SK-MEL-5 (cell line): ENCODE data around the gene PRDX2. TPM values are rescaled to one million over a fixed set of nuclear protein-coding genes. Genes with fewer than 3 reads are reported as not detected.
"Not testable (repeated sequence)": the region's sequence is repeated elsewhere in the genome, so short reads cannot be mapped to it uniquely, and the experiment has no call there.

Source experiments
- DNase-seq: peaks from one replicate; pipeline ENCODE4 v3.0.0-alpha.2; 2016; ENCODE audit warnings: low read depth, low spot score
- in situ Hi-C: cut with HindIII; loops from 2 replicates; pipeline ENCODE4 v1.10.0; 2016; ENCODE audit warnings: low sequenced_read_pairs, high pct_unique_total_duplicates, low pct_unique_long_range_greater_than_20kb
- polyA plus RNA-seq, 2 experiments: library from polyadenylated mRNA; depleted of rRNA; stranded (reverse); fragments of >200 nt; gene quantifications; 2 replicates each; pipeline ENCODE4 v1.2.3, GENCODE V29; 2015
- total RNA-seq: library from RNA; depleted of rRNA; stranded (reverse); fragments of >200 nt; shearing (Covaris generic); gene quantifications from 2 replicates; pipeline ENCODE4 v1.2.3, GENCODE V29; 2014; rRNA removed

PRDX2 gene
- total RNA-seq = not detected in 2 replicates
- 0.96 TPM in 1 of 2 replicates, not detected in the other for polyA plus RNA-seq (2015; cell fraction: cytosol; rRNA removed)
- not detected in 2 replicates for polyA plus RNA-seq (2015; cell fraction: nucleus; rRNA removed)

DNA sequence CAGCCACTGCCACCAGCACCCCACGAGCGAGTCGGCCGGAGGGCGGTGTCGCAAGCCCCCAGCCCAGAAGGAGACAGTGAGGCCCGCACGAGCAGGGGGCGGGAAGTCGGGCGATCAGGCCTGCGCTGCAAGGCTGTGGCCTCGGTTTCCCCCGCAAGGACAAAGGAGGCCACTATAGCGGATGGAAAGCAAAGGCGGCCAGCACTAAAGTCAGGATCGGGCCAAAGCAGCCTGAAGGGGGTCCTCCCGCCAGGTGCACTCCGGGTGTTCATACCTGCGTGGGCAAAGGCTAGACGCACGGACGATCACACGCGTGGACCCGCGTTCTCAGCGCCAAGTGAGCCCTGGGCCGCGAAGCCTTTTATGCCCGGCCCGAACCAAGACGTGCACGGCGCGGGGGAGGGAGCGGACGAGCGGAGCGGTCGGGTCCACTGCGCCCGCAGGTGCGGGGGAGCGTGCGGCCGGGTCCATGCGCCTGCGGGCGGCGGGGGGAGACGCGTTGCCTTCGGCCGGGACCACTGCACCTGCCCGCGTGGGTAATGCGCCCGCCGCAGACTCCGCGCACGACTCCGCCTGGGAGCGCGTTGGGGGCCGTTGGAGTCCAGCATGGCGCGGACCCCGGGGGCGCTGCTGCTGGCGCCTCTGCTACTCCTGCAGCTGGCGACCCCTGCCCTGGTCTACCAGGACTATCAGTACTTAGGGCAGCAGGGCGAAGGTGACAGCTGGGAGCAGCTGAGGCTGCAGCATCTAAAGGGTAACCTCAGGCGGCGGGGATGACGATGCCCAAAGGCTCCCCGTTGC is at the start of gene PRDX2, which contains the start of gene THSD8:
PRDX2 (minus strand) TSS at position 335 of the 801 bp plus-strand sequence. CDS start 539 bp downstream, outside the sequence.
THSD8 (plus strand) TSS at position 604 of the 801 bp plus-strand sequence; CDS start at position 607, 3 bp downstream.
- in situ Hi-C loops = no loop called here
- DNase-seq = no peak

DNA sequence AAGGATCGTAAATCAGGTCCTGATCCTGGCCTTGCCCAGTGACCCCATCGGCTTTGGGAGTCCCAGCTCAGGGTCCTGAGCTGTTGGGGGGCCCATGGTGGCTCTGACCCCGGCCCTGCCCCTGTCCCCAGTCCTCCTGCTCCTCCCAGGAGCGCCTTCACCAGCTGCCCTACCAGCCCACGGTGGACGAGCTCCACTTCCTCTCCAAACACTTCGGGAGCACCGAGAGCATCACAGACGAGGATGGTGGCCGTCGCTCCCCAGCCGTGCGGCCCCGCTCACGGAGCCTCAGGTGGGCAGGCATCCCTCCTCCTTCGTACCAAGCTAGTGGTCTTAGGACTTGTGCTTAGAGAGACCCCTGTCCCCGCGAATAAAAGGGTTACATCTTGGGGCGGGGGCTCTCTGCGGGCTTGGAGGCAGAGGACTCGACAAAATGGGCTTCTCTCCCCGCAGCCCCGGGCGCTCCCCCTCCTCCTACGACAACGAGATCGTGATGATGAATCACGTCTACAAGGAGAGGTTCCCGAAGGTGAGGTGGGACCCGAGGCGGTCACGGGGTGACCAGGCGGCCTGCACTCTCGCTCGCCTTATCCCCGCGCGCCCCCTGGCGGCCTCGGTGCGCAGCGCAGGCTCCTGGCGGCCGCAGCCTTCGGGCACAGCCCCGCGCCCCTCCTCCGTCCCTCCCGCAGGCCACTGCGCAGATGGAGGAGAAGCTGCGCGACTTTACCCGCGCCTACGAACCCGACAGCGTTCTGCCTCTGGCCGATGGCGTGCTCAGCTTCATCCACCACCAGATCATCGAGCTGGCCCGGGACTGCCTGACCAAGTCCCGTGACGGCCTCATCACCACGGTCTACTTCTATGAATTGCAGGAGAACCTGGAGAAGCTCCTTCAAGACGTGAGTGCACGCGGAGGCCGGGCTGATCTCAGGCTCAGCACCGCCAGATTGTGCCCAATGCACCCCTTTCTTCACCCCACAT is 45.8 kb upstream of the PRDX2 start:
- in situ Hi-C loops = no loop called here
- DNase-seq = peak; percentile 86

DNA sequence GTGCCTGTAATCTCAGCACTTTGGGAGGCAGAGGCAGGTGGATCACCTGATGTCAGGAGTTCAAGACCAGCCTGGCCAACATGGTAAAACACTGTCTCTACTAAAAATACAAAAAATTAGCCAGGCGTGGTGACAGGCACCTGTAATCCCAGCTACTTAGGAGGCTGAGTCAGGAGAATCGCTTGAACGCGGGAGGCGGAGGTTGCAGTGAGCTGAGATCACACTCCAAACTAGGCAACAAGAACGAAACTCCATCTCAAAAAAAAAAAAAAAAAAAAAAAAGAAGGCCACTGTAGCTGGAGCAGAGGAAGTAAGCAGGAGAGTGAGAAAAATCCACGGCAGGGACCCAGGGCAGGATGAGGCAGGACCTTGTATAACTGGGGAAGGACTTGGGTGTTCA is 45.0 kb upstream of the PRDX2 start:
- in situ Hi-C loops, DNase-seq: not testable (repeated sequence)

DNA sequence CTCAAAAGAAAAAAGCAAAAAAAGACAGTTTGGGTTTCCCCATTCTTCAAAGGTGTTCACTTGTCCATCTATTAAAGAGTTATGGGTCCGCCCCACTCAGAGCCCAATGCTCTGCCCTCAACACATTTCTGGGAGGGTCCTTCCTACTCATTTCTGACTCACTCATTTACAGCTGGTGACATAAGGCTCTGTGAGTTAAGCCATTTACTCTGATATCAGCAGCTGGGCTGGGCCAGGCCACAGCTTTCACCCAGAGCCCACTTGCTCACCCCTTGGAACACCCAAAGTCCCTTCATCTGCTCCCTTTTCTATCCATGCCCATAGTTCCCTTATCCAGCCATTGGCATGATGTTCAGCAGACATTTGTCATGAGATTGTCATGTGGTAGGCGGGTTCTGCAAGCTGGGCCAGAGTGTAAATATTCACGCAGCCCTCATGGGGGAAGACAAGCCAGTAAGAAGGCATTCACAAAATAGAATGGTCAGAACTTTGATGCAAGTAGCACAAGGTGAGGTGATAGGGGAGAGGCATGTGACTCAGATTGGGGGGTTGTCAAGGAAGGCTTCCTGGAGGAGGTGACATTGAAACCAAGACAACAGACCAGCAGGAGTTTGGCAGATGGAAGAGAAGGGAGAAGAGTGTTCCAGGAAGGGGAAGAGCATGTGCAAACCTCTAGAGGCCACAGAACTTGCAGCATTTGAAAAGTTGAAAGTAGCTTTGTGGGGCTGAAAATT is 42.6 kb upstream of the PRDX2 start:
- DNase-seq = no peak
- in situ Hi-C loops = no loop called here

DNA sequence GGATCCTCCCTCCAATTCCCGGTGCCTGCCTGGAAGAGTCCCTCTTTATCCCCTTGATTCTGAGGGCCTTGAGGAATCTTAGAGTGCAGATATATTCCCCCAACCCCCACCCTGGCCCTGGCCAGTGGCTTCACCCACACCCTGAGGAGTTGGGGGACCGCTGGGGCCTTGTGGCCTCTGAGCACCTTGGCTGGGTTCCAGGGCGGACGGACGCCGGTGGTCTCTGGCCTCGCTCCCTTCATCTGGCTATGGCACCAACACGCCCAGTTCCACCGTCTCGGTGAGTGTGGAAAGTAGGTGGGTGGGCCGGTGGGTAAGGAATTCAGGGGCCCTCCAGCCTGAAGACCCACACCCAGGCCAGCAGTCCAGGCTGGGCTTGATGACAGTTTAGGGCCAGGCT is 41.7 kb upstream of the PRDX2 start:
- no peak for DNase-seq
- in situ Hi-C loops = no loop called here

DNA sequence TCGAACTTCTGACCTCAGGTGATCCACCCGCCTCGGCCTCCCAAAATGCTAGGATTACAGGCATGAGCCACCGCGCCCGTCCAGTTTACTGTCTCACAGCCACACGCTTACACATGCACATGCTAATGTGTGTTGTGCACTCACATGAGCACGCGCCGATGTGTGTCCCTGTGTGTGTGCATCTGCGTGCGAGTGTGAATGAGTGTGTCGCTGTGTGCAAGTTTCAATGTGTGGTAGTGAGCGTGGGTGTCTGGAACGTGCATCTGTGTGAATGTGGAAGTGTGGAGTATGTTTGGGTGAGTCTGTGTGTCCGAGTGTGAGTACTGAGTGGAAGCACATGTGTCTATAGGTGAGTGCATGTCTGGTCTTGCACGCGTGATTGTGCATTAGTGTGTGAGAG is 40.9 kb upstream of the PRDX2 start:
- in situ Hi-C loops = no loop called here
- DNase-seq = no peak

DNA sequence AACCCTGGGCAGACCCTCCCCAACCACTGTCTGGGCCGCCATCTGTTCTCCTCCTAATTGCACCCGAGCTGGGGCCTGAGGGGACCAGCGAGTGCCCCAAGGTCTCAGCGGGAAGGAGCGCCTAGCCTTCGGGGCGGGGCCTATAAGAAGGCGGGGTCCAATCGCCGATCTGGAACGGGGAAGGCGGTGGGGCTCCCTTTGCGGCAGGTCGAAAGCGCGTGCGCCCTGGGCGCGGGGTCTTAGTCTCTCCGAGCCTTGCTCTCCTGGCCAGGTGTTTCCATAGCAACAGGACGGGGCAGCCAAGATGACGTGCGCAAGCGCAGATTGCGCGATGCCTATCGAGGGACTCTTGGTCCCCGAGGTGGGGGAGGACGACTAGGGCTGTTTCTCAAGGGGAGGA is 39.5 kb upstream of the PRDX2 start:
- DNase-seq = no peak
- in situ Hi-C loops = no loop called here

DNA sequence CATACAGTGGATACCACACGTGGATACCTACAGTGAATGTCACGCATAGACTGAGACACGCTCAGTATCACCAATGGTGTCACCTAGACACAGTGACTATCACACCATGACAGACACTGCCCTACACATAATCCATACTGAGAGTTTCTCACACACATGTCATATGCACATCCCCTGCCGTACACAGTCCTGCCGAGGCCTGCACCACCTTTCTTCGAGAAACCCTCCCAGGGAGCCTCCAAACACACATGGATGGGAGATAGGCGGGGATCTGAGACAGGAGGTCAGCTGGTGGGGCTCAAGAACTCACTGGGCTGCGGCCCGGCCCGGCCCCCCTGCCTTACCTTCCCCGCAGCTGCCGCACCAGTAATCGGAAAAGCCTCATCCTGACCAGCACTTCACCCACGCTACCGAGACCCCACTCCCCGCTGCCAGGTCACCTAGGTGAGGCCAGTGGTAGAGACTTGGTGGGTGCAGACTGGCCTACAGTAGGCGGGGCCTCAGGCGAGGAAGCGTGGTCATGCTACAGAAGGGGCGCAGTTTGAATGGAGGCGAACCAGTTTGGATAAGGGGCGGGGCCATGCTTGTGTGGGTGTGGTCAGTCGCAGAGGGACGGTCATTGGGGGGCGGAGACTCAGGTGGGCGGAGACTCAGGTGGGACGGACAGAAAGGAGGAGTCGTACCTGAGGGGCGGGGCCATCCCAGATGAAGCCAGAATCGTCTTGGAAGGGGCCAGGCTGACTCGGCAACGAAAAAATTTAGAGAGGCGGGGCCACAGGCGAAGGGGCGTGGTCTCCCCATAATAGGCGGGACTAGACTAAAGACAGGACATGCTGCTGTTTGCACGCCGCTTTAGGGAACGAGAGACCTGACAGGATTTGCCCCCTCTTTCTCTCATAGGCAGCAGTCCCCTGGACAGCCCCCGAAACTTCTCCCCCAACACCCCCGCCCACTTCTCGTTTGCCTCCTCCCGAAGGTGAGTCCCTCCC is 38.8 kb upstream of the PRDX2 start:
- in situ Hi-C loops = no loop called here

DNA sequence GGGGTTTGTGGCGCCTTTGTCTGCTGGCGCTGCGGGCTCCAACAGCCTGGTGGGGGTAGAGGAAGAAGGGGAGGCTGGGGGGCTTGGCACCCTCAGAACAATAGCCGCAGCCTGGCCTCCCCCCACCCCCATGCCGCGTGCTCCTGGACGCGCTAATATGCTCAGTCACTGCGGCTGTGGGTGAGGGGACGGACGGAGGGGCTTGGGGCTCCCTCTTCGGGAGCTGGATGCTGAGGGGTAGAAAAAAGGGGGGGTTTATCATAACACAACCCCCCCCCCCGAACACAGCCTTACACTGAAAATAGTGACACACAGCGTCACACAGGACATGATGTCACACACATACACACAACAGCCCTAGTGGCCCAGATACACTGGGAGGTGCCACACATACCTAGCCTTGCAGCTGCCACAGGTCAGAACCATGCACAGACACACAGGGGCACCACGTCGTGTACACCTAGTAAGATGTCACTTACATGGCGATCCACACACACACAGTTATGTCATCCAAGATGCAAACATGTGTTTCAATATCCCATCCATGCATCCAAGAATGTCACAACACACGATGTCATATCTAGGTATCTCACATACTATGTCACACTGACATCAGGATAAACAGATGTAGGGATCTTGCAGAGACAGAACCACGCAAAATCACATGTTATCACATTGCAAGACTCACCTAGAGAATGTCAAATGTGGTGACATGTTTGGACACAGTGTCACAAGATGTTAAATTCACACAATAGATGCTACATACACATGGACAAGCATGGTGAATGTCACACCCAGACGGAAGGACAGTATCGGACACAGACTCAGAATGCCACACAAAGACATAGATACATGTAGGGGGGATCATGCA is 37.5 kb upstream of the PRDX2 start:
- no peak for DNase-seq
- in situ Hi-C loops = no loop called here

More for the DNA sequence above, 38.8 kb upstream of the PRDX2 start:
- DNase-seq = peak; percentile 88

DNA sequence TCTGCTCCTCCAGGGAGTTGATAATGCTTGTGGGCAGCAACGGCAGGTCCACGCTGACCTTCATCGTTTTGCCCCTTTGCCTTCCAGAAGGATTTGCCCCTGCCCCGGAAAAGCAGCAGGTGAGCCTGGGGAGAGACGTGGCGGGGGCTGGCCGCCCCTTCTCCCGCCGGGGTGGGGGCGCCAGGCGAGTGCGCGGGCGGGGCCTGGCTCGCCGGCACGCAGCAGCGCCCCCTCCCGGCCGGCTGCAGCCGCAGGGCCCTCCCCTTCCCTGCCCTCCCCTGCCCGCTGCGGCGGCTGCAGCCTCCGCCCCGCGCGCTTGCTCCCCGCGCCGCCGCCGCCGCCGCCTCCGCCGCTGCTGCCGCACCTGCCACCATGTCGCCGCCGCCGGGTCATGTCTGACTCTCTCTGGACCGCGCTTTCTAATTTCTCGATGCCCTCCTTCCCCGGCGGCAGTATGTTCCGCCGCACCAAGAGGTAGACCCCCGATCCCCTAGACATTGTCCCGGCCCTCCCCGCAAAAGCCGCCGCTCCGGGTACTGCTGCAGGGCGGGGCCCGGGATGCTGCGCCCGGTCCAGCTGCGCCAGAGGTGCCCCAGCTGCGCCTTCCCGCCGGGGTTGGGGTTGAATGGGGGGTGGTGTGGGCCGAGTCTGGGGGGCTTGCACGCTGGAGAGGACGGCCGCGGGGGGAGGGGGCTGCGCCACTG is 36.7 kb upstream of the PRDX2 start, which contains the start of gene MAST1:
MAST1 (plus strand) TSS at position 334 of the 704 bp plus-strand sequence; CDS start at position 392, 58 bp downstream.
- in situ Hi-C loops = no loop called here

DNA sequence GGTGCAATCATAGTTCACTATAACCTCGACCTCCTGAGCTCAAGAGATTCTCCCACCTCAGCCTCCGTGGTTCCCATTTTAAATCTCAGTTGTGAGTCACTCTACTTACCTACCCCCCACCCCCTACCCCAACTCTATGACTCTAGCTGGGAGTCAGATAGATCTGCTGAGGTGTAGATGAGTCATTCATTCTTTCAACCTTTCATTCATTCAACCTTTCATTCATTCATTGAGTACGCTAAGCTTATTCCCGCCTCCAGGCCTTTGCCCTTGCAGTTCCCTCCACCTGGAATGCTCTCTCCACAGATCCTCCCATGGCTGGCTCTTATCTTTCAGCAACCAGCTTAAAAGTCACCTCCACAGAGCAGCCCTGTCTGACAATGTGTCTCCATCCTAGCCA is 35.6 kb upstream of the PRDX2 start:
- no peak for DNase-seq
- in situ Hi-C loops = no loop called here

More for the DNA sequence above, 36.7 kb upstream of the PRDX2 start, which contains the start of gene MAST1:
- peak; percentile 44 for DNase-seq

DNA sequence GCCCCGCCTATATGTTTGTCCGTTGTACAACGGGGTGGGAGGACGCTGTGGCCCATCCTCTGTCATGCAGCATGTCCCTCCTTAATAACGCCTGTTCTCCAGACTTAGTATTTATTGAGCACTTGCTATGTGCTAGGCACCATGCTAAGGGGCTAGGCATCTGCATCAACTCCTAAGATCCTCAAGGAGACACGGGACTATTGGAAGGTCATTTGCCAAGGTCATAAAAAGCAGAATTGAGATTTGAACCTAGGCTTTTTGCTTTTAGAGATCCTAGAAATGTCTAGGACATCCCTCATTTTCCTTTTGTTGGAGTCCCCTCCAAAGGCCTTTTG is 34.9 kb upstream of the PRDX2 start:
- no peak for DNase-seq
- in situ Hi-C loops = no loop called here

DNA sequence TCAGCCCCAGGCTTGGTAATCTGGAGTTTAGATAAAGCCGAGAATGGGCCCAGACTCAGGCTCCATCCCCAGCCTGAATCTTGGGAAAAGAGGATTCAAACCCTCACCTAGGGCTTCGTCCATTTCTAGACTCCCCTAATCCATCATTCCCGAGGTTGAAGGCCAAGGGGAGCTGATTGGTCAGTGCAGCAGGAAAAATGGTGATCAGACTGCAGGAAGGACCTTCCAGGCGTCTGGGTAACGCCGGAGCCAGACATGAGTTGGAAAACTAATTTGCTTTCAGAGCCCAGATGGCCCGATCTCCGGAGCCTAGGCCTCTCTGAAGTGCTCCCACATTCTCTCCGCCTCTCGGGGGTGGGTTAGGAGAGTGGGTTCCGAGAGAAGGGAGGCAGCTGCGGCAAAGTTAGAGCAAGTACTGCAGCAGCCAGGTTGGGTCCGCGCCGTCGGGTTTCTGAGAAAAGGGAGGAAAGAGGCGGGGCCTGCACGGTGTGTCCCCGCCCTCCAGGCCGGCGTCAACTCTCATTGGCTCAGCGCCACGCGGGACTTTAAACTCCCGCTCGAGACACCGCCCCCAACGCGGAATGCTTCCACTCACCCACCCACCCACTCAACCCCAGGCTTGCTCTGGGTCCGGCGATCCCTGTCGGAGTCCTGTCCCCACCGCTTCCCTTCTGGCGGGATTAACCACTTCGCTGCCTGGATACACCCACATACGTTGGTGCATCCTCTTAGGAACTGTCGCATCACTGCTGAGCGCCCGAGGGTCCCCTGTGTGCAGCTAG is 33.6 kb upstream of the PRDX2 start:
- in situ Hi-C loops = no loop called here

DNA sequence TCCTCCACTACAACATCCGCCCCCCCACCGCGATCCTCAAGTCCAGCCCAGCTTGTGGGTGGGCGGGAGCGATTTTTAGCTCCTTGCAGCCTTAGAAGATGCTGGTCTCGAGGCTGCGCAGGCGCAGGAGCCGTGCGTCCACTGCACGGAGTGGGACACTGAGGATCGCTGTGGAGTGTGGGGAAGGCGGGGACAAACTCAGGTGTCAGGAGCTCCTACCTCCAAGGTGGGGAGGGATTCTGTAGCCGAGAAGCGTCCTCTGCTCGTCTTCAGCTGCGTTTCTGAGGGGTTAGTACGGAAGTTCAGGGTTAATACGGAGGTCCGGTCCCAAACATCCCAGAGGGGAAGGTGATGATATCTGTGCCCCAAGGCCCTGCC is 33.0 kb upstream of the PRDX2 start, which contains the start of gene RTBDN:
RTBDN (minus strand) TSS at position 14 of the 378 bp plus-strand sequence. CDS start 4,600 bp downstream, outside the sequence.
- in situ Hi-C loops = no loop called here
- DNase-seq = peak; percentile 28

More for the DNA sequence above, 33.6 kb upstream of the PRDX2 start:
- DNase-seq = peak; percentile 26
